Lower leg skin (tissue), 4 donors: Measurements from ENCODE around the gene PGAM2. TPM values are rescaled to one million over a fixed set of nuclear protein-coding genes. Genes with fewer than 3 reads are reported as not detected.
A peak's percentile ranks its signal among the peaks of the same experiment; 100 is the strongest.
"Not testable (repeated sequence)": the region's sequence is repeated elsewhere in the genome, so short reads cannot be mapped to it uniquely, and the experiment has no call there.

Experiments
- DNase-seq, 2 donors: peaks; one replicate each; pipeline ENCODE4 v3.0.0-alpha.2; 2019; ENCODE audit warnings: low spot score in 2 of 2
- H3K4me3 ChIP-seq: fragments of 200-600 bp; sonication (generic); 2 replicates; pipeline ENCODE4 v1.5.1; 2017; ENCODE audit warnings: mild to moderate bottlenecking, low read depth; ENCODE audit not compliant: poor library complexity, severe bottlenecking
- POLR2A ChIP-seq, 2 donors: fragments of 450-650 bp; IDR thresholded peaks; one replicate each; pipeline ENCODE4 v1.6.1; 2016 to 2017; ENCODE audit warnings: antibody characterized with exemption in 2 of 2, mild to moderate bottlenecking in 1 of 2, moderate library complexity in 1 of 2
- WGBS, 2 donors: methylation state at CpG; one replicate each; pipeline ENCODE4 v1.1.5; 2018; 5-methylcytosine and 5-hydroxymethylcytosine counted together
- intact Hi-C: fragments of 100-400 bp; cut with DNase I; formaldehyde crosslinking; loops from one replicate; pipeline ENCODE4 v1.15.0; 2023; ENCODE audit warnings: low total_unique reads
- total RNA-seq, 4 donors: library from RNA; depleted of rRNA; stranded (reverse); fragments of >200 nt; gene quantifications; one replicate each; pipeline ENCODE4 v1.1.0, GENCODE V29; 2016

The PGAM2 gene
- total RNA-seq, 4 donors from 2014 or later = 0.75 to 7.9 (median 3.6) TPM

DNA sequence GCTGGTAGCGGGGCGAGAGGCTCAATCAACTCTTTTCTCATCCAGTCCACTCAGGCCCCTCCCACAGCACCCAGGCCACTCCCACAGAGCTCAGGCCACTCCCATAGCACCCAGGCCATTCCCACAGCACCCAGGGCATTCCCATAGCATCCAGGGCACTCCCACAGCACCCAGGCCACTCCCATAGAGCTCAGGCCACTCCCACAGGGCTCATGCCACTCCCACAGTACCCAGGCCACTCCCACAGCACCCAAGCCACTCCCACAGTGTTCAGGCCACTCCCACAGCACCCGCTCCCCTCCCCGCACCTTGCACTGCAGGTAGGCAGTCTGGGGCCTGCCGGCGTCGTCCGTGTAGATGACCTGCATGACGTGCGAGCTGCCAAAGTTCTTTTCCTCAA is 29.0 kb downstream of the PGAM2 start:
- WGBS, 2 donors = 73 to 75% methylated on average over 8 of the region's 10 CpGs
- H3K4me3 ChIP-seq, intact Hi-C loops, DNase-seq: not testable (repeated sequence)

DNA sequence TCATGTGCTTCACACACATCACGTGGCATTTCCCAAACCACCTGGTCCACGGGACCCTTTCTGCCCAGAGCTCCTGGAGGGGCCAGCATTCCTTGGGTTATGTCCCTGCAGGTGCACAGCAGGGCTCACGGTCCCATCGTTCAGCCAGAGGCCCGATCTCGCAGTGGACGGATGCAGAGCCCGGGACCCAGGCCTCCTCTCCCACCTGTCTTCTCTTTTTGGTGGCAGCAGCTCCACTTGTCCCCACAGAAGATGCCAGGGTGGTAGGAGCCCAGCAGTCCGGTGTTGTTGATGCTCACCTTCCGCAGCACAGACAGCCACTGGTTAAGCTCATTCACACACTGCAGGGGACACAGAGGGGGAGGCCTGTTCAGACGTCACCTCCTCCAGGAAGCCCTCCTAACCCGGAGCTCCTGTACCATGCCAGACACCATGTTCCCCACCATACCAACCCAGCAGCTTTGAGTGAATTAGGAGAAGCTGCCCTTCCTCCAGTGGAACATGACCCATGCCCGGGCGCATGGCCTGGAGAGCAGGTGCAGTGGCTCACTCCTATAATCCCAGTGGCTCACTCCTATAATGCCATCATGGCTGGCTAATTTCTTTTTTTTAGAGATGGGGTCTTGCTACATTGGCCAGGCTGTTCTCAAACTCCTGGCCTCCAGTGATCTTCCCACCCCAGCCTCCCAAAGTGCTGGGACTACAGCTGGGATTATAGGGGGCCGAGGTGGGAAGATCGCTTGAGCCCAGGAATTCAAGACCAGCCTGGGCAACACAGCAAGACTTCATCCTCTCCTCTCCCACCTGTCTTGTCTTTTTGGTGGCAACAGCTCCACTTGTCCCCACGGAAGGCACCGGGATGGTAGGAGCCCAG is 31.2 kb downstream of the PGAM2 start:
- 93 to 95% methylated on average over 12 to 17 of the region's 18 CpGs for WGBS, 2 donors
- intact Hi-C loops, H3K4me3 ChIP-seq: not testable (repeated sequence)
- peak in 1 of 2 donors; percentile 58 for DNase-seq

DNA sequence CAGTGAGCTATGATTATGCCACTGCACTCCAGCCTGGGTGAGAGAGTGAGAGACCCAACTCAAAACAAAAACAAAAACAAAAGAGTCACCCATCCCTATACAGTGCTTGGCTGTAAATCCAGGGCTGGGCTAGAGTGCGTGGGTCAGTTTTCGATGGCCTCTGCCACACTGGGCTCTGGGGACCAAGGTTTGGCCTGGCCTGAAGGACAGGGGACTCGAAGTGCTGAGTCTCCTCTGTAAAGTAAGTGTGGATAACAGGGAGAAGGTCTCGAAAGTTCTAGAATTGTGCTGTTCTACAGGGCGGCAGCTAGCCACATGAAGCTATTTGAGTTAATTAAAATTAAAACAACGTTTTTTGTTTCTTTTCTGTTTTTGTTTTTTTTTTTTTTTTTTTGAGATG is 33.3 kb downstream of the PGAM2 start:
- DNase-seq = peak in 1 of 2 donors; percentile 76
- H3K4me3 ChIP-seq, intact Hi-C loops: not testable (repeated sequence)
- 84 to 93% methylated on average over 6 of the region's 6 CpGs for WGBS, 2 donors

DNA sequence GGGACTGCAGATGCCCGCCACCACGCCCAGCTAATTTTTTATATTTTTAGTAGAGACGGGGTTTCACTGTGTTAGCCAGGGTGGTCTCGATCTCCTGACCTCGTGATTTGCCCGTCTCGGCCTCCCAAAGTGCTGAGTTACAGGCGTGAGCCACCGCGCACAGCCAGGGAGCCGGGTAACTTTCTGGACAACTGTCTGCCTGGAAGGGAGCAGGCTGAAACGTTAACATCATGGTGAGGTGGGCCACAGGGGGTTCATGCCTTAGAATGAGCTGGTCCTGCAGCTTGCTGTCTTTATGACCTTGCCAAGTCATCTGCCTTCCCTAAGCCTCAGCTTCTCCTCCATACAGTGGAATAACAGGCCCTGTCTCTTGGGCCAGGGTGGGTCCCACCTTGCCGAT is 34.0 kb downstream of the PGAM2 start:
- WGBS, 2 donors = 84 to 91% methylated on average over 12 of the region's 13 CpGs
- intact Hi-C loops, DNase-seq, H3K4me3 ChIP-seq: not testable (repeated sequence)

DNA sequence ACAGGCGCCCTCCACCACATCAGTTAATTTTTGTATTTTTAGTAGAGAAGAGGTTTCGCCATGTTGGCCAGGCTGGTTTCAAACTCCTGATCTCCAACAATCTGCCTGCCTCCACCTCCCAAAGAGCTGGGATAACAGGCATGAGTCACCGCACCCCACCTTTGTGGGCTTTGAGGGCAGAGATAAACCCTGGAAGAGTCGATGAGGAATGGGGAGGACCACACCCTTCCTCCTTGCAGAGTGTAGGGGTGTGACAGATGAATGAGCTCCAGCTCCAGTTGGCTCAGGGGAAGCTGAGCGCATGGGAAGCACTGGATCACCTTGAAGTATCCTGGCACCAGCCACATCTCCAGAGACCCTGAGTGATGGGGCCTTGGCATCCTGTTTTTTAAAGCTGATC is 35.3 kb downstream of the PGAM2 start:
- intact Hi-C loops, DNase-seq, H3K4me3 ChIP-seq: not testable (repeated sequence)
- WGBS, 2 donors = 92% methylated on average over 2 of the region's 5 CpGs; no CpG with 5 or more reads in 1 of the 2 donors

DNA sequence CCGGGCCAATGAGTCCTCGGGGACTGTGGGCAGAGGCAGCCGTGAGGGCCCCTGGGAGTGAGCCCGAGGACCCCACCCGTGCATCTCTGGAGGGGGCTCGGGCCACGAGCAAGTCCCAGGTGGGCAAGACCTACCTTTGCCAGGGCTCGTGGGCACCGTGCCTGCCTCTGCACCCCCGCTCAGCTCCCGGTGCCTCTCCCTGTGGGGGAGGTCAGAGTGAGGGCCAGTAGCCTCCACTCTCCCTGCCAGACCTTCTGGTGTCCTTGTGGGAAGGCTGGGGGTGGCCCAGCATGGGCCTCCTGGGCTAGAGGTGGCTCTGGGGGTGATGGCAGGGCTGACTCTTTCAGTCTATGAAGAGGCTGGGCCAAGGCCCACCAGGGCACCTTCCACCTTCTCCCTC is 35.9 kb downstream of the PGAM2 start:
- WGBS, 2 donors = 89% methylated on average over 4 of the region's 11 CpGs; no CpG with 5 or more reads in 1 of the 2 donors
- H3K4me3 ChIP-seq, intact Hi-C loops, DNase-seq: not testable (repeated sequence)

DNA sequence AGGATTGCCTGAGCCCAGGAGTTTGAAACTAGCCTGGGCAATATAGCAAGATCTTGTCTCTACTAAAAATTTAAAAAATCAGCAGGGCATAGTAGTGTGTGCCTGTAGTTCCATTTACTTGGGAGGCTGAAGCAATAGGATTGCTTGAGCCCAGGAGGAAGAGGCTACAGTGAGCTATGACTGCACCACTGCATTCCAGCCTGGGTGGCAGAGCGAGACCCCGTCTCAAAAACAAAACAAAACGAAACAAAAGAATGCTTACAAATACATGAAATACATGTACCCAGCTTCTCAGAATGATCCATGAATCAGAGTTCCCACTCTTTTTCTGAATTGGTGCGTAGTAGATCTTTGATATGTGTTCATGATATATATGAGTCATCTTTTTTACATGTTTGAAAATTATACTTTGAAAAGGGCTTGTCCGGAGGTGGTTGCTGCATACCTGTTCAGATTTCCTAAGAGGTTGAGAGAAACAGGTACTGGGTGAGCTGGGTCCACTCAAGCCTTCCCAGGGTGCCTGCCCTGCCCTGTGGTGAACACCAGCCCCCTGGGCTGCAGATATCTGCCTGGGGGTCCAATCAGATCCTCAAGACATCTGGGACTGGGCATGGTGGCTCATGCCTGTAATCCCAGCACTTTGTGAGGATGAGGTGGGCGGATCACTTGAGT is 42.4 kb downstream of the PGAM2 start:
- intact Hi-C loops, H3K4me3 ChIP-seq, DNase-seq: not testable (repeated sequence)
- WGBS, 2 donors = 64% methylated on average over 5 of the region's 6 CpGs

DNA sequence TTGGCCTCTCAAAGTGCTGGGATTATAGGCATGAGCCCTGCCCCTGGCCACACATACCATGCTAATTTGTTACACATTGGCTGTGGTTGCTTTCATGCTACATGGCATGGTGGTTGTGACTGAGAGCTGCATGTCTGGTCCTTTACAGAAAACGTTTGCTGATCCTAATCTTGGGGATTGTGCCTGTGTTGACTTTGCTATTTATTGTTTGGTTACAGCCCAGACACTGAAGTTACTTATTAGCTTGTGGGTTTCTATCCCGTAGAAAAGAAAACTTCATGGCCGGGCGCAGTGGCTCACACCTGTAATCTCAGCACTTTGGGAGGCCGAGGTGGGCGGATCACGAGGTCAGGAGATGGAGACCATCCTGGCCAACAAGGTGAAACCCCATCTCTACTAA is 43.3 kb downstream of the PGAM2 start:
- intact Hi-C loops, H3K4me3 ChIP-seq, DNase-seq: not testable (repeated sequence)
- 84 to 98% methylated on average over 6 to 7 of the region's 7 CpGs for WGBS, 2 donors

DNA sequence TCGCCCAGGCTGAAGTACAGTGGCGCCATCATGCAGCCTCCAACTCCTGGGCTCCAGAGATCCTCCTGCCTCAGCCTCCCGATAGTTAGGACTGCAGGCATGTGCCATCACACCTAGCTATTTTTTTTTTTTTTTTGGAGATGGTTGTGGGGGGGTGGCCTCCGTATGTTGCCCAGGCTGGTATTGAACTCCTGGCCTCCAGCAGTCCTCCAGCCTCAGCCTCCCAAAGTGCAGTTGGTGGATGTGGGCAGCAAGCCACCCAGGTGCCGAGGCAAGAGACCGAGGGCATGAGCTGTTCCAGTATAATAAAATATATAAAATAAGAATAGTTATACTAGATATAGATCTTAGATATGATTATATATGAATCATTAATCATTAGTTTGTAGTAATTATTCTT is 45.5 kb downstream of the PGAM2 start:
- H3K4me3 ChIP-seq, intact Hi-C loops, DNase-seq: not testable (repeated sequence)
- WGBS, 2 donors = 68 to 71% methylated on average over 6 of the region's 6 CpGs

DNA sequence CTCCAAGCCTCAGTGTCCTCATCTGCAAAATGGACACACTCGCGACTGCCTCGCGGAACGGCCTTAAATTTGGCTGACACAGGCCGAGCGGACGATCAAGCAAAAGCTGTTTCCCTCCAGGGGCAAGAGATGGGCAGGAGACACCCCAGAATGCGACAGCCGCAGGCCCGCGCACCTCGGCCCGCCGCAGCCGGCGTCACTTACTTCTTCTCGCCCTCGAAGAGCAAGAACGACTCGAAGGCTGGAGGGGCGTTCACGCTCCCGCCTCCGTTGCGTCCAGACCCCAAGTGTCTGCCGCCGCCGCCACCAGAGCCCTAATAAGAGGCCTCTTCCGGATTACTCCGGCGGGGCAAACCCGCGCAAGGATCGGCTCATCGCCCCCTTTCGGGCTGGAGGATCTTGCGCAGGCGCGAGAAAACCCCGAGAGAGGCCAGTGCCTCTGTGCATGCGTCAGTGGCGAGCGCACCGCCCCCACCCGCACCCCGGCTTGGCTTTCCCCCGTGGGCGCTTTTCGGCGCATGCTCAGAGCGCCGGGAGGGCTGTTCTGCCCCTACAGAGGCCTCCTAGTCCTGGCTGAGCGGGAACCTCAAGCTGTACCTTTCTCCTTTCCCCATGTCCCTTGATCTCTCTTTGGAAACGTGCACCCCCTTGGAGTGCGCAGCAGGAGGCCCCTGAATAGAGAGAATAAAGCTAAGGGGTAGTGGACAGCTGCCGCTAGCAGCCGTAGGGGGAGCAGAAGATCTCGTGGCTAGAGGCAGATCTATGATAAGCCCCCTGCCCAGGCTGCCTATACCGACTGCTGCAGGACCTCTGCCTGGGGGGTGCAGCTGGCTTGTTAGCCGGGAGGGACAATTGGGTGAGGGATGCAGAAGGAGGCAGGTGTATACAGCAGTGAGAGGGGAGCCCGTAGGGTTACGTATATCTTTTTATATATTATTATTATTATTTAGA is 46.2 kb downstream of the PGAM2 start:
- 1 to 3% methylated on average over 33 to 46 of the region's 63 CpGs for WGBS, 2 donors
- TF ChIP-seq POLR2A (IDR thresholded peaks at IDR 0.05) = peak in 1 of 2 donors; percentile 7
- peak; percentile 95 to 99 for DNase-seq
- peak overlapping the region; percentile 80 for H3K4me3 ChIP-seq
- intact Hi-C loops = not testable (repeated sequence)

DNA sequence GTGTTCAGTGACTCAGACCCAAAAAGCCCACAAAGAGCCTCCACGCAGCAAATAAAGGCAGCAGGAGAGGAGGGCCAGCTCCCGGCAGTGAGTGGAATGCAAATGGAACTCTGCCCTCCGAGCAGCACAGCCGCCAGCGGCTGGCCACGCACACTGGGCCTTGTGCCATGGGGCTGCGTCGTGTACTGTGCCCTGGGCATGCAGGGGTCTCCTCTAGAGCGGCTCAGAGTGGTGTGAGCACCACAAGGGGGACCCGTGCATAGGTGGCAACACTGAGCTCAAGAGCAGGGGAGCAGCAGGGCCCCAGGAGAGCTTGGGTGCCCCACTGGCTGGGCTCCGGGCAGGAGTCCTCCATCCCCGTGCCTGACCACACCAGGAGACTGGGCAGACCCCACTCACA is 50.3 kb downstream of the PGAM2 start:
- DNase-seq, intact Hi-C loops, H3K4me3 ChIP-seq: not testable (repeated sequence)
- 80% methylated on average over 2 of the region's 12 CpGs; no CpG with 5 or more reads in 1 of the 2 donors for WGBS, 2 donors
